ENCODE data around the gene GCDH.

GCDH gene

DNA sequence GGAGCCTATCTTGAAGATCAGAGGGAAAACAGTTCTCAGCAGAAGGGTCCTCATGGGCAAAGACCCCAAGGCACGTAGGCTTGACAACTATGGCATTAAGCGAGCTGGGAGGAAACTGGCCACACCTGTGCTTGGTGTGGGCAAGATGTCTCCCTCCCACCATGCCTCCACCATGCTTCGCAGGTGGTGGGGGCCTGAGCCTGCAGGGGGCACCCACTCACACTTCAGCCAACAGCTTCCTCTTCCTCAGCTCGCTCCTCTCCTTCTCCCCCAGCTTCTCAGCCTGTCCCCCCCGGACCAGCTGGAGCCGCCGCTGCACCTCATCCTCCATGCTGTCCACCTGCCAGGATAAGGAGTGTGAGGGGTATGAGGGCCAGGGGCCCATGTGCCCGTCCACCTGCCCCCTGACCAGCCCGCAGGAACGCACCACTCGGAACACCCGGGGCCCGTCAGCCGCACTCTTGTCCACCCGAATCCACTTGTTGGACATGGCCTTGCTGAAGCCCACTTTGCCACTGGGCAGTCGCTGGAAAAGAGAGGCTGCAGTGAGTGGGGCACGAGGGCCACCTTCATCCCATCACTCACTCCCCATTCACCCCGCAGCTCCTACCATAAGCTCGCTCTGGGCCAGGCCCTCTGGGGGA is 39.2 kb downstream of the GCDH start:
- no peaks in the 10 kb centered on the region for H3K27me3 ChIP-seq (ENCODE audit: control insufficient read depth in 2 of 2, insufficient read depth in 2 of 2, low read length in 2 of 2)
- peaks cover 20 to 32% of the 10 kb centered on the region in 2 donors for H3K36me3 ChIP-seq (ENCODE audit: control insufficient read depth in 2 of 2, insufficient read depth in 2 of 2, low read length in 2 of 2)
- no peak overlapping the region for H3K27ac ChIP-seq (ENCODE audit: low read depth in 2 of 2, low read length in 2 of 2)
- peaks cover 9 to 10% of the 10 kb centered on the region in 2 donors for H3K4me1 ChIP-seq (ENCODE audit: control insufficient read depth in 2 of 2, insufficient read depth in 2 of 2, low read length in 2 of 2)
- H3K9me3 ChIP-seq (ENCODE audit: control insufficient read depth in 2 of 2, low read length in 2 of 2): no peaks in the 10 kb centered on the region
- H3K9ac ChIP-seq (ENCODE audit: low read depth in 1 of 2, low read length in 2 of 2): no peak overlapping the region
- no peak overlapping the region for H3K4me3 ChIP-seq (ENCODE audit: low read length in 2 of 2)

DNA sequence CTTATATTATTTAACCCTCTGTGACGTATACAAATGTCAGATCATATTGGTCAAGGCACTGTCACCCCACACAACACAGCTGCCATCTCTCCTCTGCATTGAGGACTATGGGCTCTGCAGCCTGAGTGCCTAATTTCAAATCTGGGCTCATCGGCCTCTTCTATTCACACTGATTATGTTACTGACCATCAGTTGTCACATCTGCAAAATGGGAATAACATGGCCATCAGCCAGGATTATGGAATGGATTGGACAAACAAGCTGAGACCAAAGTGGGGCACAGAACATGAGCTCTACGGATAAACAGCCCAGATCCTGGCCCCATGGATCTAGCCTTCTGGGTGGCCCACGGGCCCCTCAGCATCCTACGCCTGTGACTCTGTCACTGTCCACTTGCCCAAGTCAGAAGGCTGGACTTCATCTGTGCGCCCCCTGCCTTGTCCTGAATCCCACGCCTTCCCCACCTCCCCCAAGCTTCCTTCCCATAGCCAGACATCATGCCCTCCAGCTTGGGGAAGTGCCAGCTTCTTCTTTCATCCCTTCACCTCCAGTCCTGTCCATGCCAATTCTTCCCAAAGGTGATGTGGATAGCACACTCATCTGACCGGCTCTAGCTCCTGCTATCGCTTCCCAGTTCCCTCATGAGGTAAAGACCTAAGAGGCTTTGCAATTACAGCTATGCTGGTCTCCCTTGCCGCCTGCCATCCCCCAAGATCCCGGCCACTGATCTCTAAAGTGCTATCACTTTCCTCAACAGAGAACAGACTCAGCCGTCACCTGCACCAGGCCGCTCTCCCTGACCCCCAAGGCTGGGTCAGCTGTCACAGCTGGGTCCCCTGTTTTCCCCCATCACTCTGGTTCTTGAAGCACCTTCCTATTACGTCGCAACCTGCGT is 41.7 kb downstream of the GCDH start:
- H3K27me3 ChIP-seq (ENCODE audit: control insufficient read depth in 2 of 2, insufficient read depth in 2 of 2, low read length in 2 of 2): no peaks in the 10 kb centered on the region
- peak overlapping the region; percentile 87 to 99 for H3K4me3 ChIP-seq (ENCODE audit: low read length in 2 of 2)
- H3K27ac ChIP-seq (ENCODE audit: low read depth in 2 of 2, low read length in 2 of 2): peak overlapping the region in 1 of 2 donors; percentile 85
- H3K9me3 ChIP-seq (ENCODE audit: control insufficient read depth in 2 of 2, low read length in 2 of 2): no peaks in the 10 kb centered on the region
- peak overlapping the region; percentile 94 to 95 for H3K9ac ChIP-seq (ENCODE audit: low read depth in 1 of 2, low read length in 2 of 2)
- peaks cover 11 to 21% of the 10 kb centered on the region in 2 donors for H3K36me3 ChIP-seq (ENCODE audit: control insufficient read depth in 2 of 2, insufficient read depth in 2 of 2, low read length in 2 of 2)
- H3K4me1 ChIP-seq (ENCODE audit: control insufficient read depth in 2 of 2, insufficient read depth in 2 of 2, low read length in 2 of 2): peaks cover 12 to 15% of the 10 kb centered on the region in 2 donors

GRCh38 chr19:12933287-12934072 is 42.5 kb downstream of the GCDH start, which contains the start of gene FARSA:
TSS of gene FARSA (minus strand) at chr19:12933711. CDS start at chr19:12933696, 15 bp downstream.
- Histone ChIP-seq H3K9me3 (ENCODE audit: control insufficient read depth in 2 of 2, low read length in 2 of 2) (no peaks in the 10 kb centered on the region), H3K27me3 (ENCODE audit: control insufficient read depth in 2 of 2, insufficient read depth in 2 of 2, low read length in 2 of 2) (no peaks in the 10 kb centered on the region), H3K9ac (ENCODE audit: low read depth in 1 of 2, low read length in 2 of 2) (peak within 1 kb of the TSS; percentile 94 to 95), H3K36me3 (ENCODE audit: control insufficient read depth in 2 of 2, insufficient read depth in 2 of 2, low read length in 2 of 2) (peaks cover 11 to 14% of the 10 kb centered on the region in 2 donors), H3K4me3 (ENCODE audit: low read length in 2 of 2) (peak within 1 kb of the TSS; percentile 87 to 99), H3K4me1 (ENCODE audit: control insufficient read depth in 2 of 2, insufficient read depth in 2 of 2, low read length in 2 of 2) (peaks cover 17 to 19% of the 10 kb centered on the region in 2 donors), H3K27ac (ENCODE audit: low read depth in 2 of 2, low read length in 2 of 2) (peak within 1 kb of the TSS; percentile 66 to 85)

GRCh38 chr19:12935071-12935470 is 44.1 kb downstream of the GCDH start:
- H3K9me3 ChIP-seq (ENCODE audit: control insufficient read depth in 2 of 2, low read length in 2 of 2): no peaks in the 10 kb centered on the region
- peaks cover 27% of the 10 kb centered on the region in 2 donors for H3K4me1 ChIP-seq (ENCODE audit: control insufficient read depth in 2 of 2, insufficient read depth in 2 of 2, low read length in 2 of 2)
- no peak overlapping the region for H3K27ac ChIP-seq (ENCODE audit: low read depth in 2 of 2, low read length in 2 of 2)
- no peak overlapping the region for H3K4me3 ChIP-seq (ENCODE audit: low read length in 2 of 2)
- no peaks in the 10 kb centered on the region for H3K27me3 ChIP-seq (ENCODE audit: control insufficient read depth in 2 of 2, insufficient read depth in 2 of 2, low read length in 2 of 2)
- no peak overlapping the region for H3K9ac ChIP-seq (ENCODE audit: low read depth in 1 of 2, low read length in 2 of 2)
- H3K36me3 ChIP-seq (ENCODE audit: control insufficient read depth in 2 of 2, insufficient read depth in 2 of 2, low read length in 2 of 2): peaks cover 7% of the 10 kb centered on the region in 2 donors

- Histone ChIP-seq H3K9ac (ENCODE audit: low read depth in 1 of 2, low read length in 2 of 2) (no peak overlapping the region), H3K9me3 (ENCODE audit: control insufficient read depth in 2 of 2, low read length in 2 of 2) (no peaks in the 10 kb centered on the region), H3K36me3 (ENCODE audit: control insufficient read depth in 2 of 2, insufficient read depth in 2 of 2, low read length in 2 of 2) (peaks cover 17 to 18% of the 10 kb centered on the region in 2 donors), H3K27ac (ENCODE audit: low read depth in 2 of 2, low read length in 2 of 2) (no peak overlapping the region), H3K4me3 (ENCODE audit: low read length in 2 of 2) (no peak overlapping the region), H3K4me1 (ENCODE audit: control insufficient read depth in 2 of 2, insufficient read depth in 2 of 2, low read length in 2 of 2) (peaks cover 33 to 37% of the 10 kb centered on the region in 2 donors), H3K27me3 (ENCODE audit: control insufficient read depth in 2 of 2, insufficient read depth in 2 of 2, low read length in 2 of 2) (no peaks in the 10 kb centered on the region)
These were observed 45.6 kb downstream of the GCDH start for GRCh38 chr19:12936582-12936981.

DNA sequence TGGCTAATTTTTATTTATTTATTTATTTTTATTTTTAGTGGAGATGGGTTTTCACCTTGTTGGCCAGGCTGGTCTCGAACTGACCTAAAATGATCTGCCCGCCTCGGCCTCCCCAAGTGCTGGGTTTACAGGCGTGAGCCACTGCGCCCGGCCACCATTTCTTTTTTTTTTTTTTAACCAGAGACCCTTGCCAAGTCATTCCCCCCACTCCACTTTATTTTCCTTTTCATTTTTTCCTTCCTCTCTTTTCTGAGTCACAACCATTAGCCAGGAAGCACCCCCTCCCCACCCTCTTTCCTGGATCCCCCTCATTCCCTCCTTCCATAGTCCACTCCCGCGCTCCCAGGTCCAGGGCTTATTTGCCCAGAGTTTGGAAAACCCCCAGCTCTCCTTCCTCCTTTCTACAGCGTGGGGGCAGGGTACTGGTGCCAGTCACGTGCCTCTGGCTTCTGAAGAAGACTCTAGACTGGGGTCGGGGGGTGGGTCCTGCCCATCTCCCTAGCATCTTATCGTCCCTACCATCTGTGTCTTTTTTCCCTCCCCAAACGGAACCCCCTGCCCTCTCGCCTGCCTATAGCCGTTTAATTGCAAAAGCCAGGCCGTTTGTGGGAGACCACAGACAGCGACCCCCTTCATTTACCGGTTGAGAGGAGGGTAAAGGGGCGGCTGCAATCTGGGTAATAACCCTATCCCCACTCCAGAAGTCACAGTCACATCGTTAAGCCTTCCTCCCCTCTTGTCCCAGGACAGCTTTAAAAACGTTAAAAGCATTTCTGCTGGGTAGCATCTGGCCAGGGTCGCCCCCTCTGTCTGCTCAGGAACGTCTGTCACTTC is 46.4 kb downstream of the GCDH start:
- Histone ChIP-seq H3K9me3 (ENCODE audit: control insufficient read depth in 2 of 2, low read length in 2 of 2) (no peaks in the 10 kb centered on the region), H3K27ac (ENCODE audit: low read depth in 2 of 2, low read length in 2 of 2) (peak overlapping the region; percentile 6 to 68), H3K4me3 (ENCODE audit: low read length in 2 of 2) (peak overlapping the region; percentile 60 to 74), H3K4me1 (ENCODE audit: control insufficient read depth in 2 of 2, insufficient read depth in 2 of 2, low read length in 2 of 2) (peaks cover 32 to 35% of the 10 kb centered on the region in 2 donors), H3K36me3 (ENCODE audit: control insufficient read depth in 2 of 2, insufficient read depth in 2 of 2, low read length in 2 of 2) (peaks cover 21 to 24% of the 10 kb centered on the region in 2 donors), H3K9ac (ENCODE audit: low read depth in 1 of 2, low read length in 2 of 2) (peak overlapping the region; percentile 48 to 52), H3K27me3 (ENCODE audit: control insufficient read depth in 2 of 2, insufficient read depth in 2 of 2, low read length in 2 of 2) (no peaks in the 10 kb centered on the region)

- Histone ChIP-seq H3K36me3 (ENCODE audit: control insufficient read depth in 2 of 2, insufficient read depth in 2 of 2, low read length in 2 of 2) (peaks cover 22 to 31% of the 10 kb centered on the region in 2 donors), H3K27ac (ENCODE audit: low read depth in 2 of 2, low read length in 2 of 2) (peak within 1 kb of the TSS; percentile 91 to 93), H3K9me3 (ENCODE audit: control insufficient read depth in 2 of 2, low read length in 2 of 2) (no peaks in the 10 kb centered on the region), H3K4me1 (ENCODE audit: control insufficient read depth in 2 of 2, insufficient read depth in 2 of 2, low read length in 2 of 2) (peaks cover 25 to 27% of the 10 kb centered on the region in 2 donors), H3K27me3 (ENCODE audit: control insufficient read depth in 2 of 2, insufficient read depth in 2 of 2, low read length in 2 of 2) (no peaks in the 10 kb centered on the region), H3K4me3 (ENCODE audit: low read length in 2 of 2) (peak within 1 kb of the TSS; percentile 87 to 98), H3K9ac (ENCODE audit: low read depth in 1 of 2, low read length in 2 of 2) (peak within 1 kb of the TSS; percentile 95 to 97)
These were observed 47.2 kb downstream of the GCDH start, which contains the start of gene CALR for GRCh38 chr19:12937927-12938778. TSS of gene CALR (plus strand) at chr19:12938609. CDS start at chr19:12938680, 71 bp downstream.

- Histone ChIP-seq H3K27ac (ENCODE audit: low read depth in 2 of 2, low read length in 2 of 2) (peak overlapping the region; percentile 91 to 93), H3K4me3 (ENCODE audit: low read length in 2 of 2) (peak overlapping the region; percentile 87 to 98), H3K27me3 (ENCODE audit: control insufficient read depth in 2 of 2, insufficient read depth in 2 of 2, low read length in 2 of 2) (no peaks in the 10 kb centered on the region), H3K36me3 (ENCODE audit: control insufficient read depth in 2 of 2, insufficient read depth in 2 of 2, low read length in 2 of 2) (peaks cover 29 to 38% of the 10 kb centered on the region in 2 donors), H3K9ac (ENCODE audit: low read depth in 1 of 2, low read length in 2 of 2) (peak overlapping the region; percentile 95 to 97), H3K4me1 (ENCODE audit: control insufficient read depth in 2 of 2, insufficient read depth in 2 of 2, low read length in 2 of 2) (peaks cover 25 to 31% of the 10 kb centered on the region in 2 donors), H3K9me3 (ENCODE audit: control insufficient read depth in 2 of 2, low read length in 2 of 2) (no peaks in the 10 kb centered on the region)
These were observed 48.0 kb downstream of the GCDH start for GRCh38 chr19:12938779-12939601.

All from mucosa of rectum (tissue), 2 donors.